Astrocyte (in vitro differentiated cells and primary cell): ENCODE measurements around the gene MEMO1. TPM values are rescaled to one million over a fixed set of nuclear protein-coding genes. Genes with fewer than 3 reads are reported as not detected.

ENCODE experiments used
- DNase-seq: peaks from one replicate; pipeline ENCODE4 v3.0.0-alpha.2; 2010; ENCODE audit warnings: low read depth
- FAIRE-seq: peaks from 2 replicates; lab custom pipeline; 2011; peaks lifted over from hg19 to GRCh38; lab: Jason Lieb, UNC
- H2AFZ ChIP-seq: 2 replicates; pipeline ENCODE4 v1.6.0; 2012; ENCODE audit warnings: low read depth, low read length, inconsistent platforms
- H3K27ac ChIP-seq: 2 replicates; pipeline ENCODE4 v1.5.1; 2011; ENCODE audit warnings: low read depth, low read length, inconsistent platforms
- H3K27me3 ChIP-seq: 2 replicates; pipeline ENCODE4 v1.6.0; 2011; ENCODE audit warnings: low read length, inconsistent platforms; ENCODE audit not compliant: insufficient read depth
- H3K36me3 ChIP-seq: 2 replicates; pipeline ENCODE4 v1.5.1; 2011; ENCODE audit warnings: low read length, inconsistent platforms; ENCODE audit not compliant: insufficient read depth
- H3K4me1 ChIP-seq: 2 replicates; pipeline ENCODE4 v1.5.1; 2011; ENCODE audit warnings: low read length, inconsistent platforms; ENCODE audit not compliant: insufficient read depth
- H3K4me2 ChIP-seq: 2 replicates; pipeline ENCODE4 v1.6.0; 2012; ENCODE audit warnings: low read length, inconsistent platforms
- H3K4me3 ChIP-seq: 2 replicates; pipeline ENCODE4 v1.5.1; 2011; ENCODE audit warnings: low read depth, mild to moderate bottlenecking, low read length, inconsistent platforms; ENCODE audit not compliant: insufficient read depth
- H3K79me2 ChIP-seq: 2 replicates; pipeline ENCODE4 v1.6.0; 2012; ENCODE audit warnings: mild to moderate bottlenecking, low read length, inconsistent platforms; ENCODE audit not compliant: insufficient read depth
- H3K9ac ChIP-seq: 2 replicates; pipeline ENCODE4 v1.6.0; 2012; ENCODE audit warnings: mild to moderate bottlenecking, low read length, inconsistent platforms
- H3K9me3 ChIP-seq: 2 replicates; pipeline ENCODE4 v1.5.1; 2012; ENCODE audit warnings: low read depth, mild to moderate bottlenecking, low read length, inconsistent platforms; ENCODE audit not compliant: insufficient read depth
- H4K20me1 ChIP-seq: 2 replicates; pipeline ENCODE4 v1.6.0; 2012; ENCODE audit warnings: low read length, inconsistent platforms; ENCODE audit not compliant: insufficient read depth
- H3K27ac Mint-ChIP-seq: one replicate; pipeline ENCODE4 v1.8.0; 2021; ENCODE audit warnings: mild to moderate bottlenecking, mixed read lengths; ENCODE audit not compliant: unreplicated experiment
- H3K27me3 Mint-ChIP-seq: one replicate; pipeline ENCODE4 v1.8.0; 2021; ENCODE audit warnings: low read depth, mixed read lengths; ENCODE audit not compliant: unreplicated experiment
- H3K36me3 Mint-ChIP-seq: one replicate; pipeline ENCODE4 v1.8.0; 2021; ENCODE audit warnings: low read depth, mixed read lengths; ENCODE audit not compliant: unreplicated experiment
- H3K4me1 Mint-ChIP-seq: one replicate; pipeline ENCODE4 v1.8.0; 2021; ENCODE audit warnings: low read depth, mixed read lengths; ENCODE audit not compliant: unreplicated experiment
- H3K4me3 Mint-ChIP-seq: one replicate; pipeline ENCODE4 v1.8.0; 2021; ENCODE audit warnings: mild to moderate bottlenecking, moderate library complexity, mixed read lengths; ENCODE audit not compliant: unreplicated experiment
- H3K9me3 Mint-ChIP-seq: one replicate; pipeline ENCODE4 v1.8.0; 2021; ENCODE audit warnings: mild to moderate bottlenecking, mixed read lengths; ENCODE audit not compliant: unreplicated experiment
- EZH2 ChIP-seq: IDR thresholded peaks from 2 replicates; pipeline ENCODE4 v1.6.1; 2012; ENCODE audit warnings: mild to moderate bottlenecking, low read length, inconsistent platforms; ENCODE audit not compliant: insufficient read depth
- total RNA-seq: library from RNA; stranded (reverse); gene quantifications from 2 replicates; pipeline ENCODE4 v1.2.1, GENCODE V29; 2021
- TF ChIP-seq, protein P1 (sequence below): IDR thresholded peaks from 2 replicates; pipeline ENCODE4 v1.5.1; 2011; ENCODE audit warnings: low read depth, mild to moderate bottlenecking, inconsistent platforms, low read length, moderate library complexity; ENCODE audit not compliant: insufficient read depth

MEMO1 gene
- total RNA-seq, 1 donor from 2014 or later = 65.2 TPM

DNA sequence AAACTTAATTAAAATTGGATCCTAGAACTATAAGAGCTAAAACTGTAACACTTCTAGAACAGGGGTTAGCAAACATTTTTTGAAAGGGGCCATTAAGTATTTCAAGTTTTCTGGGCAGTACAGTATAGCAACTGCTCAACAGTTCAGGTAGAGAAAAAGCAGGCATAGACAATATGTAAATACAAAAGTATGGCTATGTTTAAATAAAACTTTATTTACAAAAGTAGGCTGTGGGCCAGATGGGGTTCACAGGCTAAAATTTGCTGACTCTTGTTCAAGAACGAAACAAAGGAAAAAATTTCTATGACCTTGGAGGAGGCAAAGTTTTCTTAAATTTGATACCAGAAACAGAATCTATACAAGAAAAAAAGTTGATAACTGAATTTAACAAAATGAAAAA, 114.5 kb downstream of the MEMO1 start:
- Histone ChIP-seq H3K79me2 (peaks cover 15% of the 10 kb centered on the region), H2AFZ (no peak overlapping the region), H3K4me3 (no peak overlapping the region), H3K36me3 (peaks cover 5% of the 10 kb centered on the region), H3K9me3 (no peaks in the 10 kb centered on the region), H3K27ac (no peak overlapping the region), H3K27me3 (no peaks in the 10 kb centered on the region), H3K9ac (no peak overlapping the region), H3K4me1 (peaks cover 4% of the 10 kb centered on the region), H3K4me2 (no peak overlapping the region), H4K20me1 (peaks cover 11% of the 10 kb centered on the region)
- H3K4me3 Mint-ChIP-seq = no peak overlapping the region
- H3K36me3 Mint-ChIP-seq = peaks cover 38% of the 10 kb centered on the region
- H3K27ac Mint-ChIP-seq = no peak overlapping the region
- DNase-seq (no peak), FAIRE-seq (no peak)
- no peaks in the 10 kb centered on the region for H3K27me3 Mint-ChIP-seq
- H3K9me3 Mint-ChIP-seq = peaks cover 21% of the 10 kb centered on the region
- TF ChIP-seq EZH2 = no peak
- TF ChIP-seq, protein P1, sequence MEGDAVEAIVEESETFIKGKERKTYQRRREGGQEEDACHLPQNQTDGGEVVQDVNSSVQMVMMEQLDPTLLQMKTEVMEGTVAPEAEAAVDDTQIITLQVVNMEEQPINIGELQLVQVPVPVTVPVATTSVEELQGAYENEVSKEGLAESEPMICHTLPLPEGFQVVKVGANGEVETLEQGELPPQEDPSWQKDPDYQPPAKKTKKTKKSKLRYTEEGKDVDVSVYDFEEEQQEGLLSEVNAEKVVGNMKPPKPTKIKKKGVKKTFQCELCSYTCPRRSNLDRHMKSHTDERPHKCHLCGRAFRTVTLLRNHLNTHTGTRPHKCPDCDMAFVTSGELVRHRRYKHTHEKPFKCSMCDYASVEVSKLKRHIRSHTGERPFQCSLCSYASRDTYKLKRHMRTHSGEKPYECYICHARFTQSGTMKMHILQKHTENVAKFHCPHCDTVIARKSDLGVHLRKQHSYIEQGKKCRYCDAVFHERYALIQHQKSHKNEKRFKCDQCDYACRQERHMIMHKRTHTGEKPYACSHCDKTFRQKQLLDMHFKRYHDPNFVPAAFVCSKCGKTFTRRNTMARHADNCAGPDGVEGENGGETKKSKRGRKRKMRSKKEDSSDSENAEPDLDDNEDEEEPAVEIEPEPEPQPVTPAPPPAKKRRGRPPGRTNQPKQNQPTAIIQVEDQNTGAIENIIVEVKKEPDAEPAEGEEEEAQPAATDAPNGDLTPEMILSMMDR = no peak
- peaks cover 10% of the 10 kb centered on the region for H3K4me1 Mint-ChIP-seq

DNA sequence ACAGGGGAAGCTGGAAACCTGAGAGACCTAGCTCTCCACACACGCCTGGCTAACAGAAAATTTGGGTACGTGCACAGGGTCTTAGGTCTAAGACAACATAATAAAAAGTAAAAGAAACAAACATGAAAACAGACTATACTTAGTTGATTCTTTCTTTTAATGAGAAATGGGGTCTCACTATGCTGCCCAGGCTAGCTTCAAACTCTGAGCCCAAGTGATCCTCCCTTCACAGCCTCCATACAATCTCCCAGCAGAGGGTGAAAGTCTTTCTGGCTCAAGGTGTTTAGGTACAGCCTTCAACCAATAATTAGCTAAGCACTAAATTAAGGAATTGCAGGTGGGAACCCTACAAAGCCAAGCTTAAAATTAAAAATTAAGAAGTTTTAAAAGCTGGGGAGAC, 116.2 kb downstream of the MEMO1 start:
- no peaks in the 10 kb centered on the region for H3K27me3 ChIP-seq
- peaks cover 5% of the 10 kb centered on the region for H3K36me3 ChIP-seq
- H3K9ac ChIP-seq = no peak overlapping the region
- H2AFZ ChIP-seq = no peak overlapping the region
- Mint-ChIP-seq H3K4me3 (no peak overlapping the region), H3K27ac (no peak overlapping the region), H3K9me3 (peaks cover 19% of the 10 kb centered on the region), H3K27me3 (no peaks in the 10 kb centered on the region), H3K4me1 (peaks cover 12% of the 10 kb centered on the region), H3K36me3 (peaks cover 31% of the 10 kb centered on the region)
- no peaks in the 10 kb centered on the region for H3K9me3 ChIP-seq
- H3K79me2 ChIP-seq = peaks cover 20% of the 10 kb centered on the region
- H3K4me3 ChIP-seq = no peak overlapping the region
- peaks cover 11% of the 10 kb centered on the region for H4K20me1 ChIP-seq
- TF ChIP-seq, protein P1 = no peak
- no peak for TF ChIP-seq EZH2
- FAIRE-seq = no peak
- H3K27ac ChIP-seq = no peak overlapping the region
- DNase-seq = no peak
- H3K4me2 ChIP-seq = no peak overlapping the region
- H3K4me1 ChIP-seq = peaks cover 5% of the 10 kb centered on the region

DNA sequence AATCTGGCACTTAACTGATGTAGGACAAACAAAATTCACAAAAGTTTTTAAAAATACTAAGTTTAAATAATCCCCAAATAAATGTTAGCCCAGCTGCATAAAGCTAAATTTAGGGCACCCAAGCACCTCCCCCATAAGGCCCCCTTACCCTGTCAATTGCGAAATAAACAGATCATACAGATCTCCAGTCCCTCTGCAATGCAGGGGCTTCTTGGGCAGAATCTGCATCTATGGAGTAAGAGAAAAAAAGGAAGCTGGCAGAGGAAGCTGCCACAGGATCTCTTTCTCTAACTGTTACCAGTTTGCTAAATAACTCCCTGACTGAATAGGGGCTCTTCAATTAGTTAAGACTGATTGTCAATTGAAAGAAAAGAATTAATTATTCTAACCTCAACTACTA, 117.7 kb downstream of the MEMO1 start:
- no peak overlapping the region for H3K4me3 Mint-ChIP-seq
- Histone ChIP-seq H3K27ac (no peak overlapping the region), H4K20me1 (peaks cover 11% of the 10 kb centered on the region), H3K27me3 (no peaks in the 10 kb centered on the region), H3K4me3 (no peak overlapping the region), H3K36me3 (peaks cover 2% of the 10 kb centered on the region), H3K4me2 (no peak overlapping the region), H2AFZ (no peak overlapping the region), H3K9me3 (no peaks in the 10 kb centered on the region), H3K9ac (no peak overlapping the region), H3K79me2 (peaks cover 25% of the 10 kb centered on the region), H3K4me1 (peaks cover 5% of the 10 kb centered on the region)
- FAIRE-seq (no peak), DNase-seq (no peak)
- H3K36me3 Mint-ChIP-seq = peaks cover 15% of the 10 kb centered on the region
- TF ChIP-seq, protein P1 = no peak
- no peak for TF ChIP-seq EZH2
- H3K27ac Mint-ChIP-seq = no peak overlapping the region
- H3K27me3 Mint-ChIP-seq = no peaks in the 10 kb centered on the region
- peaks cover 17% of the 10 kb centered on the region for H3K4me1 Mint-ChIP-seq
- peaks cover 4% of the 10 kb centered on the region for H3K9me3 Mint-ChIP-seq
